ENCODE measurements around the gene PEDS1.
A peak's percentile ranks its signal among the peaks of the same experiment; 100 is the strongest.

Gene PEDS1

GRCh38 chr20:50193836-50194421 is 40.4 kb upstream of the PEDS1 start:
- FAIRE-seq (no peak), DNase-seq (ENCODE audit: insufficient read length, low spot score) (no peak)
- TF ChIP-seq CTCF (IDR thresholded peaks at IDR 0.05; ENCODE audit: insufficient read depth, missing control alignments) = no peak

GRCh38 chr20:50193199-50193835 is 39.8 kb upstream of the PEDS1 start:
- DNase-seq (ENCODE audit: insufficient read length, low spot score) = no peak
- FAIRE-seq = no peak
- no peak for TF ChIP-seq CTCF (IDR thresholded peaks at IDR 0.05; ENCODE audit: insufficient read depth, missing control alignments)

- no peak for FAIRE-seq
- DNase-seq (ENCODE audit: insufficient read length, low spot score) = no peak
- no peak for TF ChIP-seq CTCF (IDR thresholded peaks at IDR 0.05; ENCODE audit: insufficient read depth, missing control alignments)
Observed at GRCh38 chr20:50192364-50193198, 39.1 kb upstream of the PEDS1 start.

GRCh38 chr20:50191544-50192363 is 38.2 kb upstream of the PEDS1 start:
- FAIRE-seq (no peak), DNase-seq (ENCODE audit: insufficient read length, low spot score) (no peak)
- no peak for TF ChIP-seq CTCF (IDR thresholded peaks at IDR 0.05; ENCODE audit: insufficient read depth, missing control alignments)

GRCh38 chr20:50191065-50191543 is 37.6 kb upstream of the PEDS1 start:
- DNase-seq (ENCODE audit: insufficient read length, low spot score) = no peak
- no peak for TF ChIP-seq CTCF (IDR thresholded peaks at IDR 0.05; ENCODE audit: insufficient read depth, missing control alignments)
- no peak for FAIRE-seq

- FAIRE-seq = no peak
- TF ChIP-seq CTCF (IDR thresholded peaks at IDR 0.05; ENCODE audit: insufficient read depth, missing control alignments) = peak; percentile 58
- DNase-seq (ENCODE audit: insufficient read length, low spot score) = peak; percentile 73
Observed at GRCh38 chr20:50190251-50191064, 36.9 kb upstream of the PEDS1 start, which contains the start of gene CEBPB. TSS of gene CEBPB (plus strand) at chr20:50190830. CDS start at chr20:50191034, 204 bp downstream.
